H9 (cell line): Measurements from ENCODE around the gene SERPINA5. TPM values are rescaled to one million over a fixed set of nuclear protein-coding genes. Genes with fewer than 3 reads are reported as not detected.

Experiments used
- DNase-seq: peaks from one replicate; pipeline ENCODE4 v3.0.0-alpha.2; 2017
- H2AFZ ChIP-seq: one replicate; pipeline ENCODE4 v1.6.1; 2013; ENCODE audit warnings: mild to moderate bottlenecking, low read length, control low read depth, moderate library complexity
- H2AK5ac ChIP-seq: 2 replicates; pipeline ENCODE4 v1.6.1; 2013; ENCODE audit warnings: low read length, control low read depth, mixed read lengths; ENCODE audit not compliant: insufficient read length
- H2BK120ac ChIP-seq: one replicate; pipeline ENCODE4 v1.6.1; 2013; ENCODE audit warnings: low read depth, mild to moderate bottlenecking, low read length, control low read depth, inconsistent platforms; ENCODE audit not compliant: poor library complexity, severe bottlenecking
- H2BK12ac ChIP-seq: 2 replicates; pipeline ENCODE4 v1.6.1; 2013; ENCODE audit warnings: low read length, control low read depth, mixed read lengths, low read depth; ENCODE audit not compliant: insufficient read length
- H2BK15ac ChIP-seq: 2 replicates; pipeline ENCODE4 v1.6.1; 2013; ENCODE audit warnings: low read depth, low read length, control low read depth
- H2BK20ac ChIP-seq: one replicate; pipeline ENCODE4 v1.6.1; 2013; ENCODE audit warnings: low read depth, mild to moderate bottlenecking, low read length, control low read depth, inconsistent platforms; ENCODE audit not compliant: poor library complexity, severe bottlenecking
- H2BK5ac ChIP-seq: 2 replicates; pipeline ENCODE4 v1.6.1; 2013; ENCODE audit warnings: low read length, control low read depth, mixed read lengths; ENCODE audit not compliant: insufficient read length
- H3K14ac ChIP-seq: 2 replicates; pipeline ENCODE4 v1.6.1; 2013; ENCODE audit warnings: low read length, control low read depth; ENCODE audit not compliant: insufficient read depth
- H3K18ac ChIP-seq: 2 replicates; pipeline ENCODE4 v1.6.1; 2013; ENCODE audit warnings: low read depth, mild to moderate bottlenecking, mixed read lengths, low read length, control low read depth; ENCODE audit not compliant: insufficient read length
- H3K23ac ChIP-seq: 2 replicates; pipeline ENCODE4 v1.6.1; 2013; ENCODE audit warnings: low read length, control low read depth, mixed read lengths, low read depth; ENCODE audit not compliant: insufficient read length
- H3K23me2 ChIP-seq: 2 replicates; pipeline ENCODE4 v1.6.1; 2013; ENCODE audit warnings: low read depth, mild to moderate bottlenecking, mixed read lengths, low read length, control low read depth; ENCODE audit not compliant: insufficient read length, poor library complexity, severe bottlenecking
- H3K27ac ChIP-seq: 2 replicates; pipeline ENCODE4 v1.5.1; 2013; ENCODE audit warnings: low read length, control low read depth, mixed read lengths, low read depth; ENCODE audit not compliant: insufficient read length
- H3K27me3 ChIP-seq: 2 replicates; pipeline ENCODE4 v1.6.1; 2013; ENCODE audit warnings: low read length, control low read depth, inconsistent platforms; ENCODE audit not compliant: insufficient read depth
- H3K4ac ChIP-seq: 2 replicates; pipeline ENCODE4 v1.6.1; 2013; ENCODE audit warnings: low read depth, mild to moderate bottlenecking, control low read depth, inconsistent platforms, low read length, moderate library complexity
- H3K4me1 ChIP-seq: 2 replicates; pipeline ENCODE4 v1.6.1; 2013; ENCODE audit warnings: low read length, control low read depth, inconsistent platforms; ENCODE audit not compliant: insufficient read depth
- H3K4me2 ChIP-seq: 2 replicates; pipeline ENCODE4 v1.6.1; 2013; ENCODE audit warnings: low read length, control low read depth, mixed read lengths; ENCODE audit not compliant: insufficient read length, insufficient read depth
- H3K56ac ChIP-seq: 2 replicates; pipeline ENCODE4 v1.6.1; 2013; ENCODE audit warnings: low read depth, mild to moderate bottlenecking, mixed read lengths, low read length, control low read depth; ENCODE audit not compliant: insufficient read length
- H3K79me1 ChIP-seq: 2 replicates; pipeline ENCODE4 v1.6.1; 2013; ENCODE audit warnings: low read depth, mild to moderate bottlenecking, moderate library complexity, low read length, control low read depth, inconsistent platforms; ENCODE audit not compliant: insufficient read depth, poor library complexity, severe bottlenecking
- H3K79me2 ChIP-seq: 2 replicates; pipeline ENCODE4 v1.6.1; 2013; ENCODE audit warnings: low read length, control low read depth, inconsistent platforms; ENCODE audit not compliant: insufficient read depth
- H3K9ac ChIP-seq: 2 replicates; pipeline ENCODE4 v1.6.1; 2013; ENCODE audit warnings: low read length, control low read depth, mixed read lengths; ENCODE audit not compliant: insufficient read length; ENCODE audit errors: extremely low read depth
- H3K9me3 ChIP-seq: one replicate; pipeline ENCODE4 v1.6.1; 2013; ENCODE audit warnings: low read depth, low read length, inconsistent platforms; ENCODE audit not compliant: control insufficient read depth
- H3T11ph ChIP-seq: one replicate; pipeline ENCODE4 v1.6.1; 2013; ENCODE audit warnings: mild to moderate bottlenecking, low read length, control low read depth, inconsistent platforms
- H4K20me1 ChIP-seq: one replicate; pipeline ENCODE4 v1.6.1; 2013; ENCODE audit not compliant: control insufficient read depth, insufficient read length, insufficient read depth
- H4K5ac ChIP-seq: 2 replicates; pipeline ENCODE4 v1.6.1; 2013; ENCODE audit warnings: low read depth, mild to moderate bottlenecking, mixed read lengths, low read length, control low read depth; ENCODE audit not compliant: insufficient read length
- H4K8ac ChIP-seq: replicated peaks from 2 replicates; pipeline ENCODE4 v1.6.1; 2013; ENCODE audit warnings: low read length, control low read depth, mixed read lengths, low read depth; ENCODE audit not compliant: insufficient read length
- H4K91ac ChIP-seq: 2 replicates; pipeline ENCODE4 v1.6.1; 2013; ENCODE audit warnings: low read depth, mild to moderate bottlenecking, moderate library complexity, mixed read lengths, low read length, control low read depth; ENCODE audit not compliant: insufficient read length
- H3K27ac Mint-ChIP-seq, 3 experiments: 2 replicates in 2 of 3; 3 replicates in 1 of 3; pipeline ENCODE4 v1.8.0; 2020 to 2021; ENCODE audit warnings: mixed read lengths in 3 of 3, mild to moderate bottlenecking in 1 of 3, moderate library complexity in 1 of 3
- H3K27me3 Mint-ChIP-seq: 2 replicates; pipeline ENCODE4 v1.8.0; 2021; ENCODE audit warnings: low read depth, mild to moderate bottlenecking, moderate library complexity, mixed read lengths
- H3K36me3 Mint-ChIP-seq, 3 experiments: 2 replicates in 2 of 3; 3 replicates in 1 of 3; pipeline ENCODE4 v1.8.0; 2020 to 2021; ENCODE audit warnings: low read depth in 3 of 3, mixed read lengths in 3 of 3; ENCODE audit not compliant: insufficient read depth in 1 of 3
- H3K4me1 Mint-ChIP-seq, 2 experiments: 2 replicates each; pipeline ENCODE4 v1.8.0; 2020; ENCODE audit warnings: mixed read lengths in 2 of 2
- H3K4me3 Mint-ChIP-seq, 2 experiments: 2 replicates in 1 of 2; 3 replicates in 1 of 2; pipeline ENCODE4 v1.8.0; 2020 to 2021; ENCODE audit warnings: mild to moderate bottlenecking in 2 of 2, mixed read lengths in 2 of 2, moderate library complexity in 1 of 2
- H3K9me3 Mint-ChIP-seq, 2 experiments: 2 replicates in 1 of 2; 3 replicates in 1 of 2; pipeline ENCODE4 v1.8.0; 2020; ENCODE audit warnings: mild to moderate bottlenecking in 2 of 2, mixed read lengths in 2 of 2, moderate library complexity in 1 of 2
- WGBS: extraction: QIAGEN DNeasy Blood & Tissue Kit; methylation state at CpG from one replicate; pipeline ENCODE4 v1.1.7; 2013; ENCODE audit warnings: missing lambda C conversion rate, low lambda C conversion rate, mixed read lengths; ENCODE audit not compliant: insufficient read length; ENCODE audit errors: extremely low coverage; 5-methylcytosine and 5-hydroxymethylcytosine counted together
- total RNA-seq: library from RNA; stranded (reverse); gene quantifications from 2 replicates; pipeline ENCODE4 v1.2.1, GENCODE V29; 2021
- TF ChIP-seq, protein P1 (sequence below): fragments of 200-600 bp; sonication (generic); conservative IDR thresholded peaks from 3 replicates; pipeline ENCODE4 v1.8.0; 2021; ENCODE audit warnings: antibody characterized with exemption, mild to moderate bottlenecking

The SERPINA5 gene
- total RNA-seq, 1 experiment from 2014 or later, result 1.1 TPM

- Histone ChIP-seq H3K4me1 (no peaks in the 10 kb centered on the region), H3K79me2 (no peaks in the 10 kb centered on the region), H2BK15ac (no peak overlapping the region), H2BK120ac (no peak overlapping the region), H3K4ac (no peak overlapping the region), H4K5ac (no peak overlapping the region), H3K56ac (no peak overlapping the region), H2AFZ (no peak overlapping the region), H3K23me2 (no peaks in the 10 kb centered on the region), H3K18ac (no peak overlapping the region), H3K23ac (no peak overlapping the region), H4K91ac (no peak overlapping the region), H3K9ac (no peak overlapping the region), H3T11ph (no peak overlapping the region), H3K27me3 (no peaks in the 10 kb centered on the region), H4K8ac (no peak overlapping the region), H2BK20ac (no peak overlapping the region), H3K27ac (no peak overlapping the region), H2BK12ac (no peak overlapping the region), H2AK5ac (no peak overlapping the region), H3K79me1 (no peaks in the 10 kb centered on the region), H3K4me2 (no peak overlapping the region), H3K9me3 (no peaks in the 10 kb centered on the region), H2BK5ac (no peak overlapping the region), H3K14ac (no peak overlapping the region), H4K20me1 (no peaks in the 10 kb centered on the region)
- H3K4me3 Mint-ChIP-seq, result no peak overlapping the region
- peaks cover 46% of the 10 kb centered on the region for H3K27me3 Mint-ChIP-seq
- TF ChIP-seq, protein P1, sequence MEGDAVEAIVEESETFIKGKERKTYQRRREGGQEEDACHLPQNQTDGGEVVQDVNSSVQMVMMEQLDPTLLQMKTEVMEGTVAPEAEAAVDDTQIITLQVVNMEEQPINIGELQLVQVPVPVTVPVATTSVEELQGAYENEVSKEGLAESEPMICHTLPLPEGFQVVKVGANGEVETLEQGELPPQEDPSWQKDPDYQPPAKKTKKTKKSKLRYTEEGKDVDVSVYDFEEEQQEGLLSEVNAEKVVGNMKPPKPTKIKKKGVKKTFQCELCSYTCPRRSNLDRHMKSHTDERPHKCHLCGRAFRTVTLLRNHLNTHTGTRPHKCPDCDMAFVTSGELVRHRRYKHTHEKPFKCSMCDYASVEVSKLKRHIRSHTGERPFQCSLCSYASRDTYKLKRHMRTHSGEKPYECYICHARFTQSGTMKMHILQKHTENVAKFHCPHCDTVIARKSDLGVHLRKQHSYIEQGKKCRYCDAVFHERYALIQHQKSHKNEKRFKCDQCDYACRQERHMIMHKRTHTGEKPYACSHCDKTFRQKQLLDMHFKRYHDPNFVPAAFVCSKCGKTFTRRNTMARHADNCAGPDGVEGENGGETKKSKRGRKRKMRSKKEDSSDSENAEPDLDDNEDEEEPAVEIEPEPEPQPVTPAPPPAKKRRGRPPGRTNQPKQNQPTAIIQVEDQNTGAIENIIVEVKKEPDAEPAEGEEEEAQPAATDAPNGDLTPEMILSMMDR, result no peak
- no CpG with 5 or more reads among the region's 3 CpGs for WGBS
- H3K9me3 Mint-ChIP-seq, result peaks cover 7 to 14% of the 10 kb centered on the region in 2 experiments
- peaks cover 0 to 13% (median 3%) of the 10 kb centered on the region in 3 experiments; a peak in 4 of 7 replicates for H3K36me3 Mint-ChIP-seq
- no peak for DNase-seq
- peaks cover 26 to 27% of the 10 kb centered on the region in 2 experiments for H3K4me1 Mint-ChIP-seq
- no peak overlapping the region for H3K27ac Mint-ChIP-seq
Observed at GRCh38 chr14:94582851-94583250, 1.6 kb downstream of the SERPINA5 start.
